H1 (cell line): ENCODE data around the gene GRAMD4. TPM values are rescaled to one million over a fixed set of nuclear protein-coding genes. Genes with fewer than 3 reads are reported as not detected.

ENCODE experiments used
- CTCF ChIA-PET: fragments of 300-600 bp; sonication (Branson Sonifier 250); formaldehyde crosslinking; loops from one replicate; lab custom pipeline; 2021; ENCODE audit not compliant: partially characterized antibody; lab: Charles Lee
- POLR2A ChIA-PET: fragments of 300-600 bp; sonication (Branson Sonifier 250); formaldehyde crosslinking; loops from one replicate; lab custom pipeline; 2021; ENCODE audit warnings: inconsistent platforms; ENCODE audit not compliant: partially characterized antibody; lab: Charles Lee
- DNase-seq, 2 experiments: peaks; one replicate each; pipeline versions ENCODE4 v3.0.0 to v3.0.0-alpha.2; 2010 to 2022; ENCODE audit warnings: low spot score in 2 of 2, low read depth in 1 of 2, mixed read lengths in 1 of 2
- FAIRE-seq: peaks from 2 replicates; lab custom pipeline; 2011; peaks lifted over from hg19 to GRCh38; lab: Jason Lieb, UNC
- H2AFZ ChIP-seq: 2 replicates; pipeline ENCODE4 v1.8.1; 2012; ENCODE audit warnings: low read length, inconsistent platforms
- H2AK5ac ChIP-seq: 2 replicates; pipeline ENCODE4 v1.6.1; 2013; ENCODE audit warnings: low read depth, low read length
- H2BK120ac ChIP-seq: replicated peaks from 2 replicates; pipeline ENCODE3; 2013; ENCODE audit warnings: low read depth, low read length, inconsistent platforms
- H2BK12ac ChIP-seq: 2 replicates; pipeline ENCODE4 v1.6.1; 2013; ENCODE audit warnings: low read depth, low read length
- H2BK15ac ChIP-seq: 2 replicates; pipeline ENCODE4 v1.6.1; 2013; ENCODE audit warnings: low read length
- H2BK20ac ChIP-seq: 2 replicates; pipeline ENCODE4 v1.6.1; 2013; ENCODE audit warnings: low read length
- H2BK5ac ChIP-seq: 2 replicates; pipeline ENCODE4 v1.6.1; 2013; ENCODE audit warnings: low read depth, low read length
- H3K14ac ChIP-seq: 2 replicates; pipeline ENCODE4 v1.6.1; 2013; ENCODE audit warnings: inconsistent platforms; ENCODE audit not compliant: insufficient read length
- H3K18ac ChIP-seq: 2 replicates; pipeline ENCODE4 v1.6.1; 2013; ENCODE audit warnings: low read length; ENCODE audit errors: extremely low read depth
- H3K23ac ChIP-seq: 2 replicates; pipeline ENCODE4 v1.6.1; 2013; ENCODE audit warnings: inconsistent platforms; ENCODE audit not compliant: insufficient read length
- H3K23me2 ChIP-seq: 2 replicates; pipeline ENCODE4 v1.6.1; 2013; ENCODE audit warnings: low read depth, low read length
- H3K27ac ChIP-seq: 2 replicates; pipeline ENCODE4 v1.6.1; 2011; ENCODE audit warnings: low read depth, low read length, inconsistent platforms
- H3K27me3 ChIP-seq, 4 experiments: replicated peaks in 1 of 4; 1 replicate in 1 of 4; 2 replicates in 3 of 4; pipeline versions ENCODE4 v1.6.1 to v1.8.1; 2011 to 2013; ENCODE audit warnings: low read length in 3 of 4, mild to moderate bottlenecking in 3 of 4, inconsistent platforms in 2 of 4, mixed read lengths in 2 of 4, moderate library complexity in 1 of 4; ENCODE audit not compliant: control insufficient read depth in 3 of 4, insufficient read depth in 3 of 4; ENCODE audit errors: extremely low read depth in 1 of 4
- H3K36me3 ChIP-seq, 4 experiments: 2 replicates each; pipeline versions ENCODE4 v1.6.1 to v1.8.1; 2011 to 2013; ENCODE audit warnings: mild to moderate bottlenecking in 4 of 4, low read length in 3 of 4, moderate library complexity in 2 of 4, control low read depth in 1 of 4, inconsistent platforms in 1 of 4; ENCODE audit not compliant: insufficient read depth in 4 of 4, control insufficient read depth in 2 of 4
- H3K4ac ChIP-seq: replicated peaks from 2 replicates; pipeline ENCODE3; 2013; ENCODE audit warnings: low read length, low read depth, mixed read lengths, inconsistent platforms; ENCODE audit not compliant: insufficient read length
- H3K4me1 ChIP-seq, 4 experiments: replicated peaks in 1 of 4; 1 replicate in 1 of 4; 2 replicates in 3 of 4; pipeline versions ENCODE4 v1.6.1 to v1.8.1; 2011 to 2013; ENCODE audit warnings: low read length in 3 of 4, inconsistent platforms in 2 of 4, mixed read lengths in 1 of 4; ENCODE audit not compliant: insufficient read depth in 4 of 4, control insufficient read depth in 3 of 4
- H3K4me2 ChIP-seq, 2 experiments: 2 replicates each; pipeline versions ENCODE4 v1.6.1 to v1.8.1; 2011 to 2013; ENCODE audit warnings: low read depth in 2 of 2, low read length in 2 of 2, control low read depth in 1 of 2, inconsistent platforms in 1 of 2, mild to moderate bottlenecking in 1 of 2; ENCODE audit not compliant: insufficient read depth in 1 of 2
- H3K4me3 ChIP-seq, 4 experiments: fragments of 200-600, 300-600 bp in 1 of 4; sonication (generic), shearing (Covaris generic), sonication (Bioruptor Twin) in 1 of 4; 2 replicates each; pipeline versions ENCODE4 v1.5.1 to v1.8.1; 2011 to 2016; ENCODE audit warnings: low read length in 4 of 4, low read depth in 3 of 4, control low read depth in 2 of 4, inconsistent platforms in 2 of 4, mild to moderate bottlenecking in 2 of 4, mixed read lengths in 1 of 4, moderate library complexity in 1 of 4; ENCODE audit not compliant: insufficient read depth in 2 of 4; ENCODE audit errors: extremely low read depth in 1 of 4
- H3K56ac ChIP-seq: replicated peaks from 2 replicates; pipeline ENCODE3; 2013; ENCODE audit warnings: low read depth, mild to moderate bottlenecking, mixed read lengths, low read length, inconsistent platforms; ENCODE audit not compliant: insufficient read length
- H3K79me1 ChIP-seq: 2 replicates; pipeline ENCODE4 v1.6.1; 2013; ENCODE audit warnings: low read depth, low read length, control low read depth
- H3K79me2 ChIP-seq, 2 experiments: 2 replicates each; pipeline versions ENCODE4 v1.6.1 to v1.8.1; 2012 to 2013; ENCODE audit warnings: low read length in 2 of 2, mild to moderate bottlenecking in 2 of 2, inconsistent platforms in 1 of 2; ENCODE audit not compliant: insufficient read depth in 2 of 2, control insufficient read depth in 1 of 2
- H3K9ac ChIP-seq, 4 experiments: replicated peaks in 1 of 4; 1 replicate in 1 of 4; 2 replicates in 3 of 4; pipeline versions ENCODE4 v1.6.1 to v1.8.1; 2011 to 2013; ENCODE audit warnings: low read depth in 3 of 4, low read length in 3 of 4, control low read depth in 2 of 4, mild to moderate bottlenecking in 2 of 4, moderate library complexity in 2 of 4, inconsistent platforms in 1 of 4; ENCODE audit errors: extremely low read depth in 1 of 4
- H3K9me3 ChIP-seq, 2 experiments: 2 replicates each; pipeline versions ENCODE4 v1.6.1 to v1.8.1; 2012 to 2013; ENCODE audit warnings: mild to moderate bottlenecking in 2 of 2, moderate library complexity in 2 of 2, control low read depth in 1 of 2, inconsistent platforms in 1 of 2, low read depth in 1 of 2, low read length in 1 of 2, mixed read lengths in 1 of 2; ENCODE audit not compliant: insufficient read depth in 2 of 2
- H4K20me1 ChIP-seq, 2 experiments: replicated peaks in 1 of 2; 2 replicates each; pipeline versions ENCODE3 to v1.8.1; 2011 to 2013; ENCODE audit warnings: inconsistent platforms in 2 of 2, low read length in 2 of 2, mild to moderate bottlenecking in 1 of 2; ENCODE audit not compliant: insufficient read depth in 2 of 2, control insufficient read depth in 1 of 2
- H4K5ac ChIP-seq: 2 replicates; pipeline ENCODE4 v1.6.1; 2013; ENCODE audit warnings: low read length, low read depth, mixed read lengths, inconsistent platforms; ENCODE audit not compliant: insufficient read length
- H4K8ac ChIP-seq: 2 replicates; pipeline ENCODE4 v1.8.0; 2013; ENCODE audit warnings: mild to moderate bottlenecking, moderate library complexity, low read length, inconsistent platforms; ENCODE audit not compliant: insufficient read depth; ENCODE audit errors: extremely low read depth
- H4K91ac ChIP-seq: replicated peaks from 2 replicates; pipeline ENCODE3; 2013; ENCODE audit warnings: low read length, mixed read lengths, inconsistent platforms; ENCODE audit not compliant: insufficient read length
- ATF2 ChIP-seq: IDR thresholded peaks from 2 replicates; pipeline ENCODE4 v1.6.1; 2012; ENCODE audit warnings: low read length, inconsistent platforms
- CTBP2 ChIP-seq: IDR thresholded peaks from 2 replicates; pipeline ENCODE4 v1.7.0; 2011; ENCODE audit warnings: borderline replicate concordance, mild to moderate bottlenecking, moderate library complexity, mixed read lengths, low read length; ENCODE audit not compliant: insufficient read depth, insufficient read length
- EGR1 ChIP-seq: IDR thresholded peaks from 2 replicates; pipeline ENCODE4 v1.6.1; 2011; ENCODE audit warnings: low read depth, low read length, borderline replicate concordance
- JUND ChIP-seq: IDR thresholded peaks from 2 replicates; pipeline ENCODE4 v1.6.1; 2011; ENCODE audit warnings: mild to moderate bottlenecking, improper control_type of control experiment, low read length
- RBBP5 ChIP-seq: IDR thresholded peaks from 2 replicates; pipeline ENCODE4 v1.7.1; 2012; ENCODE audit warnings: low read depth, mild to moderate bottlenecking, inconsistent platforms, low read length, moderate library complexity, borderline replicate concordance
- WGBS, 2 experiments: shearing (Covaris generic) in 1 of 2; methylation state at CpG; one replicate each; pipeline versions ENCODE4 v1.1.6 to v1.1.7; 2013 to 2015; ENCODE audit warnings: low lambda C conversion rate in 2 of 2, mixed read lengths in 2 of 2, inconsistent platforms in 1 of 2, low coverage in 1 of 2, missing lambda C conversion rate in 1 of 2; ENCODE audit not compliant: insufficient replicate concordance in 2 of 2, insufficient coverage in 1 of 2, insufficient read length in 1 of 2; ENCODE audit errors: extremely low coverage in 1 of 2, missing lambda C conversion rate in 1 of 2; 5-methylcytosine and 5-hydroxymethylcytosine counted together
- polyA plus RNA-seq, 7 experiments: library from polyadenylated mRNA; depleted of rRNA in 3 of 7; stranded (reverse) in 5 of 7; unstranded in 2 of 7; fragments of >200 nt in 5 of 7; fragments of 200-250 nt in 2 of 7; gene quantifications; 1 replicate in 5 of 7; 2 replicates in 1 of 7; 4 replicates in 1 of 7; pipeline versions ENCODE4 v1.2.1 to v1.2.3, GENCODE V29; 2011 to 2013; ENCODE audit warnings: missing spikeins in 2 of 7, mixed read lengths in 2 of 7
- total RNA-seq: library from RNA; stranded (reverse); fragmentation: NEBNext Ultra II Directional; extraction: Animal tissue kit (Norgen Biotek cat#: 25700); gene quantifications from 2 replicates; pipeline ENCODE4 v1.2.1, GENCODE V29; 2021

GRAMD4 gene
- total and polyA plus RNA-seq, 2 of the 8 experiments (the other 6 are each of a cell fraction or from before 2014, with no cell fraction given): 7.9 to 25.6 TPM

DNA sequence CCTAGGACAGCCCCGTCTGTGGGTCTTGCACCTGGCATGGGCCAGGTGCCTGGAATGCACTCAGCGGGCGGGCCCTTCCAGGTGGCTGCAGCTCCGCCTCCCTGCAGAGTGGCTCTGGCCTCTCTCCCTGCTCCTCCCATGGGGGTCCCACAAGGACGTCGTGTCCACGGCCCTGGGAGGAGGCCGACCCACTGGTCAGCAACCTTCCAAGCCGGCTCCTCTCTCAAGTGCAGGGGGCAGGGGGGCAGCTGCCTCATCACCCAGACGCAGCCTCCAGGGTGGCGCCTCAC lies 76.0 kb downstream of the GRAMD4 start:
- no peak for FAIRE-seq
- H3K4ac ChIP-seq: no peak overlapping the region
- TF ChIP-seq CTBP2 (no peak), EGR1 (no peak), JUND (no peak), RBBP5 (no peak), ATF2 (no peak)
- TF ChIP-seq, all 59 proteins: peak for 0
- Histone ChIP-seq H3K14ac (no peak overlapping the region), H2BK120ac (no peak overlapping the region), H3K23ac (no peak overlapping the region), H3K56ac (no peak overlapping the region), H3K27ac (no peak overlapping the region), H3K79me2 (no peaks in the 10 kb centered on the region), H3K79me1 (no peaks in the 10 kb centered on the region), H3K4me1 (no peaks in the 10 kb centered on the region; a peak in 1 of 7 replicates), H3K9me3 (no peaks in the 10 kb centered on the region), H3K23me2 (no peaks in the 10 kb centered on the region), H3K4me2 (no peak overlapping the region), H4K91ac (no peak overlapping the region), H3K4me3 (no peak overlapping the region), H3K9ac (no peak overlapping the region), H2BK12ac (no peak overlapping the region), H2BK5ac (no peak overlapping the region), H3K27me3 (no peaks in the 10 kb centered on the region), H2BK20ac (no peak overlapping the region), H2AK5ac (no peak overlapping the region), H4K20me1 (peaks cover 2 to 5% of the 10 kb centered on the region in 2 experiments), H3K18ac (no peak overlapping the region), H4K5ac (no peak overlapping the region), H2BK15ac (no peak overlapping the region), H3K36me3 (peaks cover 10 to 55% (median 32%) of the 10 kb centered on the region in 4 experiments; a peak in 6 of 8 replicates), H4K8ac (no peak overlapping the region), H2AFZ (no peak overlapping the region)
- no peak for DNase-seq
- CTCF ChIA-PET: interaction anchor here (0.6 to 0.9 kb wide), 2 partner anchors 15 to 205 kb away, joined by 3 to 4 read pairs; no protein-coding TSS in a partner anchor
- WGBS, 2 experiments: 92% methylated on average over 9 of the region's 11 CpGs; no CpG with 5 or more reads in 1 of the 2 experiments
- POLR2A ChIA-PET: no interaction called here
